Heart left ventricle (tissue), 13 donors: ENCODE data around the gene INTS6L.
"Not testable (repeated sequence)": the region's sequence is repeated elsewhere in the genome, so short reads cannot be mapped to it uniquely, and the experiment has no call there.

Experiments used
- CTCF ChIP-seq, 12 donors: fragments of 200-600 bp; sonication (generic) in 4 of 12; IDR thresholded peaks; one replicate each; pipeline versions ENCODE4 v1.5.0 to v1.8.0; 2018 to 2022; ENCODE audit warnings: antibody characterized with exemption in 12 of 12, mild to moderate bottlenecking in 5 of 12
- POLR2A ChIP-seq, 2 donors: fragments of 450-650 bp; IDR thresholded peaks; one replicate each; pipeline ENCODE4 v1.6.1; 2017; ENCODE audit warnings: antibody characterized with exemption in 2 of 2, mild to moderate bottlenecking in 2 of 2, moderate library complexity in 2 of 2
- donor health status: ischemic (EF 13 %, LVEDD 7.1; RV severe dilation, severe dysfunction).
- donor health status: DM: no; HTN: yes; CAD: no.
- donor health status: DM: no; HTN: no; CAD: no.
- donor health status: ischemic (EF 25% LVEDD 6.9; RV normal size, moderate dysfunction).
- donor health status: ischemic (EF 25% LVEDD 5.7; RV mildly dilated, moderate dysfunction).
- donor health status: ischemic (EF 35%, LVEDD 5.7; RV mildly dilated, moderate dysfunction).
- donor health status: nonischemic (EF 11% LVEDD 7.7; RV severe dilation, severe dysfunction).
- donor health status: DM: yes; HTN: yes; CAD: no.
- donor health status: PGD.
- donor health status: ischemic (EF 29% LVEDD 5.4; RV normal size, mild dysfunction).
- donor health status: nonischemic (EF 23%, LVEDD 6.1; RV moderate dilation, normal function).

DNA sequence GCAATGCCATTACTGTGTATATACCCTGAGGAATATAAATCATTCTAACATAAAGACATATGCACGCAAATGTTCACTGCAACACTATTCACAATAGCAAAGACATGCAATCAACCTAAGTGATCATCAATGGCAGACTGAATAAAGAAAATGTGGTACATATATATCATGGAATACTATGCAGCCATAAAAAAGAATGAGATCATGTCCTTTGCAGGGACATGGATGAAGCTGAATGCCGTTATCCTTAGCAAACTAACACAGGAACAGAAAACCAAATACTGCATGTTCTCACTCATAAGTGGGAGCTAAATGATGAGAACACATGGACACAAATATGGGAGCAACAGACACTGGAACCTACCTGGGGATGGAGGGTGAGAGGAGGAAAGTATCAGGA is 73.6 kb downstream of the INTS6L start:
- not testable (repeated sequence) for TF ChIP-seq CTCF, POLR2A (IDR thresholded peaks at IDR 0.05)
